GM18519 (cell line): ENCODE data around the gene NT5C1A.
A peak's percentile ranks its signal among the peaks of the same experiment; 100 is the strongest.

ENCODE experiments used
- ATAC-seq: cut with Tn5 transposase; IDR thresholded peaks from one replicate; pipeline ENCODE4 v1.9.1; 2021; ENCODE audit warnings: mild to moderate bottlenecking, moderate library complexity; ENCODE audit not compliant: unreplicated experiment, low FRiP score

NT5C1A gene

GRCh38 chr1:39690225-39690624, 18.3 kb upstream of the NT5C1A start:
- no peak for ATAC-seq

- no peak for ATAC-seq
These were observed 17.7 kb upstream of the NT5C1A start for GRCh38 chr1:39689635-39690034.

GRCh38 chr1:39689214-39689613, 17.3 kb upstream of the NT5C1A start:
- ATAC-seq, result no peak

GRCh38 chr1:39688706-39689105, 16.8 kb upstream of the NT5C1A start:
- ATAC-seq, result no peak

GRCh38 chr1:39687243-39687642, 15.3 kb upstream of the NT5C1A start:
- no peak for ATAC-seq

- no peak for ATAC-seq
These were observed 13.2 kb upstream of the NT5C1A start for GRCh38 chr1:39685071-39685470.

GRCh38 chr1:39684313-39684664, 12.4 kb upstream of the NT5C1A start:
- ATAC-seq, result no peak

- no peak for ATAC-seq
These were observed 11.8 kb upstream of the NT5C1A start for GRCh38 chr1:39683591-39684312.

- ATAC-seq, result no peak
These were observed 10.1 kb upstream of the NT5C1A start for GRCh38 chr1:39681999-39682398.

GRCh38 chr1:39681294-39681693, 9.4 kb upstream of the NT5C1A start:
- ATAC-seq, result no peak

GRCh38 chr1:39680751-39681150, 8.8 kb upstream of the NT5C1A start:
- ATAC-seq, result no peak

GRCh38 chr1:39679821-39680220, 7.9 kb upstream of the NT5C1A start:
- ATAC-seq, result no peak

GRCh38 chr1:39678889-39679288, 7.0 kb upstream of the NT5C1A start:
- ATAC-seq, result no peak

GRCh38 chr1:39677645-39678044, 5.7 kb upstream of the NT5C1A start:
- ATAC-seq, result no peak

- ATAC-seq, result no peak
These were observed 5.1 kb upstream of the NT5C1A start for GRCh38 chr1:39676948-39677548.

- ATAC-seq, result no peak
These were observed 3.3 kb upstream of the NT5C1A start for GRCh38 chr1:39675220-39675619.

GRCh38 chr1:39673215-39673614, 1.3 kb upstream of the NT5C1A start:
- no peak for ATAC-seq

GRCh38 chr1:39672551-39672947, 642 bp upstream of the NT5C1A start:
- ATAC-seq, result no peak

GRCh38 chr1:39671433-39671792, 494 bp downstream of the NT5C1A start:
- ATAC-seq, result no peak

GRCh38 chr1:39670689-39671088, 1.2 kb downstream of the NT5C1A start:
- no peak for ATAC-seq

GRCh38 chr1:39668894-39669293, 3.0 kb downstream of the NT5C1A start:
- no peak for ATAC-seq

GRCh38 chr1:39668111-39668510, 3.8 kb downstream of the NT5C1A start:
- no peak for ATAC-seq

GRCh38 chr1:39666772-39667171, 5.1 kb downstream of the NT5C1A start:
- peak; percentile 60 for ATAC-seq
